HG02970 (cell line): ENCODE measurements around the gene CRABP1.

Experiments used
- ATAC-seq: cut with Tn5 transposase; IDR thresholded peaks from one replicate; pipeline ENCODE4 v1.9.1; 2021; ENCODE audit warnings: mild to moderate bottlenecking, moderate library complexity, moderate number of reproducible peaks; ENCODE audit not compliant: unreplicated experiment, low FRiP score

Gene CRABP1

DNA sequence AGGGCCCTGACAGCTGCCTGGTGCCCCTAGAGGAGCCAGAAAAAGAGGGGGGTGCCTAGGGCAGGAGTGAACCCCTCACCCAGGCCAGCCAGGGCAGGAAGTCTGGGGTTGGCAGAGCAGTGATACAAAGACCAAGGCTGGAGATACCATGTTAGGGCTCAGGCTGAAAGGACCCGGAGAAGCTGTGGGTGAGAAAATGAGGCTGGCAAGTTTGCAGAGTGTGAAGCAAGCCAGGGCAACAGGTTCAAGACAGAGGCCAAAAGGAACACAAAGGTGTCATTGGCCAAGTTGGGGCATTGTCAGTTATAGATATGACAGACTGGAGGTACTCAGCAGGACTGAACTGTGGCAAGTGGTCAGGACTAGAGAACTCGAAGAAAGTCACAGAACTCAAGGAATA lies 57.2 kb downstream of the CRABP1 start:
- ATAC-seq = no peak
